HK-2 (cell line): Measurements from ENCODE around the gene CHST4.
"Not testable (repeated sequence)": the region's sequence is repeated elsewhere in the genome, so short reads cannot be mapped to it uniquely, and the experiment has no call there.

ENCODE experiments used
- DNase-seq: peaks from one replicate; pipeline ENCODE4 v3.0.0-alpha.2; 2018; ENCODE audit not compliant: unreplicated experiment

CHST4 gene

GRCh38 chr16:71524566-71525553 lies 1.4 kb upstream of the CHST4 start:
- DNase-seq, result no peak

GRCh38 chr16:71528257-71528656 lies 2.0 kb downstream of the CHST4 start:
- no peak for DNase-seq

- DNase-seq, result no peak
Measured at GRCh38 chr16:71528863-71529262, 2.6 kb downstream of the CHST4 start.

GRCh38 chr16:71532366-71532765 lies 6.1 kb downstream of the CHST4 start:
- DNase-seq, result no peak

- no peak for DNase-seq
Measured at GRCh38 chr16:71536752-71537499, 10.7 kb downstream of the CHST4 start.

- peak; percentile 31 for DNase-seq
Measured at GRCh38 chr16:71537643-71538042, 11.4 kb downstream of the CHST4 start.

GRCh38 chr16:71542377-71542776 lies 16.2 kb downstream of the CHST4 start:
- no peak for DNase-seq

GRCh38 chr16:71547168-71547567 lies 20.9 kb downstream of the CHST4 start:
- DNase-seq, result no peak

GRCh38 chr16:71552698-71553503 lies 26.7 kb downstream of the CHST4 start:
- no peak for DNase-seq

GRCh38 chr16:71555230-71555891 lies 29.1 kb downstream of the CHST4 start:
- no peak for DNase-seq

GRCh38 chr16:71557299-71557698 lies 31.1 kb downstream of the CHST4 start:
- DNase-seq, result no peak

- DNase-seq, result no peak
Measured at GRCh38 chr16:71557954-71558582, 31.8 kb downstream of the CHST4 start.

- no peak for DNase-seq
Measured at GRCh38 chr16:71559855-71560254, 33.6 kb downstream of the CHST4 start.

- not testable (repeated sequence) for DNase-seq
Measured at GRCh38 chr16:71561886-71562285, 35.7 kb downstream of the CHST4 start.

- DNase-seq, result no peak
Measured at GRCh38 chr16:71562552-71562951, 36.3 kb downstream of the CHST4 start.

- DNase-seq, result no peak
Measured at GRCh38 chr16:71564335-71564967, 38.2 kb downstream of the CHST4 start.

- DNase-seq, result no peak
Measured at GRCh38 chr16:71565812-71566700, 39.8 kb downstream of the CHST4 start.

- DNase-seq, result no peak
Measured at GRCh38 chr16:71567931-71568330, 41.7 kb downstream of the CHST4 start.

GRCh38 chr16:71568551-71568950 lies 42.3 kb downstream of the CHST4 start:
- no peak for DNase-seq
